Measurements from ENCODE around the gene EPS8.

Gene EPS8

GRCh38 chr12:15712823-15713660 lies 76.1 kb downstream of the EPS8 start:
- DNase-seq: no peak

GRCh38 chr12:15712160-15712559 lies 77.0 kb downstream of the EPS8 start:
- no peak for DNase-seq

DNA sequence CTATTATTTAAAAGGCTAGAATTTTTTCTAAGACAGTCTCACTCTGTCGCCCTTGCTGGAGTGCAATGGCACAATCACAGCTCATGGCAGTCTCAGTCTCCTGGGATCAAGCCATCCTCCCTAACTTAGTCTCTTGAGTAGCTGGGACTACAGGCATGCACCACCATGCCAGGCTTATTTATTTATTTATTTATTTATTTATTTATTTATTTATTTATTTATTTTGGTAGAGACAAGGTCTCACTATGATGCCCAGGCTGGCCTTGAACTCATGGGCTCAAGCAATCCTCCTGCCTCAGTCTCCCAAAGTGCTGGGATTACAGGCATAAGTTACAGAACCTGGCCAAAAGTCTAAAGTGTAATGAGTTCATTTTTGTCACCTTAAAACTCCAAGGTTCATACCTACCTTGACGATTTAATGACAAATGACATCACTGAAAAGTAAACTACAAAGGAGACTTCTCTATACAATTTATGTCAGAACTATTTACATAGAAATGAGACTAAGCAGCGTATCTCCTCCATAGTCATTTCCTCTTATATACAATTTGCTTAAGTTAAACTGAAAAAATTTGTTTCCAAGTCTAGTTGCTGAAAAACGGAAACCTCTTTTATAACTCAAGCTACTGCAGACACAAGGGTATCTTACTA lies 78.2 kb downstream of the EPS8 start:
- DNase-seq: no peak

DNA sequence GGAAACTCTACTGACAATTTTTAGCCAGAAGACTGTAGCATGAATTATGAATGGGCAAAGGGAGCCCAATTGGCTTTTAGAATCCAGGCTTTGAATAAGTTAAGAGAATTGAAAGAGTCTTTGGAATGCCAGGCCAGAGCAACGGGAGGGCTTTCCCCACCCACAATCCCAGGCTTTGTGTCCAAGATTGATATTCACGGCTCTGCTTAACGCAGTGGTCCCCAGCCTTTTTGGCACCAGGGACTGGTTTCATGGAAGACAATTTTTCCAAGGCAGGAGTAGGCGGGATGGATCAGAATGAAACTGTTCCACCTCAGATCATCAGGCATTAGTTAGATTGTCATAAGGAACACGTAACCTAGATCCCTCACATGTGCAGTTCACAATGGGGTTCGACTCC lies 79.6 kb downstream of the EPS8 start:
- no peak for DNase-seq

GRCh38 chr12:15708396-15709076 lies 80.7 kb downstream of the EPS8 start:
- DNase-seq: no peak

DNA sequence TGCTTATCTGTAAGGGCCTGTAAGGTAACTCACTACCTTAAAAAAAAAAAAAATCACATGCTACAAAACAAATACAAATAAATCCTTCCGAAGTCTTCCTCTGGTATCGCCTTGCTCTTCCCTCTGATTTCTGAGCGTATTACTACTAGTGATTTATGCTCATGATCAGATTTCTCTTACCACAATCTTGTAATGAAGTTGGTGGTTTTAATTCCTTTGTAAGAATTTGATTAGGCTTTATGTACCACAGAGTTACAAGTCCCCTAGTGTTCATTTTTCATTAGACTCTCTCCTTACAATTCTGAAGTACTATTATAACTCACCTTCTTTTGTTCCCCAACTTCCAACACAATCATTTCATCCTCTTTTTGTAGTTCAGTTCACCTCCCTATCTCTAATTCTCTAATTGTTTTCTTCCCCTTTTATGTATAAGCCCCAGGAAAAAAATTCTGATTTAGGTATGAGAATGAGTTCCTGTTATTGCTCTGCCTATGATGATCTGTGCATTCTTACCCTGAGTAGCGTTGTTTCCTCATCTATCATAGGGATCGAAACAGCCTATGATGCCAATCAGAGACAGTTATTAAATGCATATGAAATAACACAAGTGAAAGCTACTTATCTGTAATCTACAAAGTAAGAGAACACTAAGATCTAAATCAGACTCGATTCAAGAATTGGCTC lies 81.5 kb downstream of the EPS8 start:
- DNase-seq: no peak

- DNase-seq: no peak
Measured at GRCh38 chr12:15706010-15706676, 83.0 kb downstream of the EPS8 start.

DNA sequence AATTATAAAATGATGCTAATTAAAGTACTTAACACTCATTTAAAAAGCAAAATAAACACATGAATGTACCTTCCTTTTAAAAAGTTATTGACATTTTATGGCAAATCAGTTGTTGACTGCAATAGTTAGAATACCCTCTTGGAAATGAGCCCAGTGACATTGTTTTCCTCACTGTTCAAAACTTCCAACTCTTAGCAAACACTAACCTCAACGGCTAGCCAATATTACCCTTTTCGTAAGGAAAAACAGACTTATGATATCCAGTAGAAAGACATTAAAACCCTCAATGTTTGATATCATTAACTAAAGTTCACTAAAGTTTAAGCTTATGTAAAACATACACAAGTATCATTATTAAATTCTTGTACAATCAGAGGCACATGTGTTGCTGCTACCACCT lies 83.6 kb downstream of the EPS8 start:
- DNase-seq: no peak

DNA sequence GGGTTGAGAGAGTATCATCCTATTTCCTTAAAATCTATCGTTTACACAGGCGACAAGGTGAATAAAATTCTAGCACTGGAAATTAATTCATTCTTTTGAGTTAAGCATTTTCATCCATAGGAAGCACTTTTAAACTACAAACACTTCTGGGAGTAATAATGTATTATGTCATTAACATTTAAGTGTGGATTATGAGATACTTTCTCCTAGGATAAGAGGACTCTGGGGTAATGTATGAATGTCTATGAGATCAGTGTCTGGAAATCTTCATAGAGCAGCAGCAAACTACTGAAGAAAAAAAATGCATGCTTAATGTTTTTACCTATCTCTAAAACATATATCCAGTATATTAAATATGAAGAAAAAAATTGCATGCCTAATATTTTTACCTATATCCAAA lies 86.9 kb downstream of the EPS8 start:
- DNase-seq: no peak

GRCh38 chr12:15701631-15702156 lies 87.5 kb downstream of the EPS8 start:
- DNase-seq: no peak

DNA sequence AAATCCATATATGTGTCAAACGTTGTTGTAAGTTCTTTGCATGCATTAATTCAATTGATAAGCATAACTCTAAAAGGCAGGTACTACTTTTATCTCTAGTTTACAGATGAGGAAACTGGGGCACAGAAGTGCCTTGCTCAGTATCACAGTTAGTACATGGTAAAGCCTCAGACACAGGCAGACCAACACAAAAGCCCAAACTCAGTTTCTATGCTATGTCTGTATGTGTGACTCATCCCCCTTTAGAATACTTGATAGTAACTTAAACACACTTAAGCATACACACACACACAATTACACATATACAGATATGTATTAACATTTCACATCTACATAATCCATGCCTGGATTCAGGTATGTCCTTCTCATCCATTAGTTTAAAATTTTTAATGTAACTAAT lies 88.0 kb downstream of the EPS8 start:
- no peak for DNase-seq

- DNase-seq: no peak
Measured at GRCh38 chr12:15700595-15700994, 88.6 kb downstream of the EPS8 start.

GRCh38 chr12:15699886-15700285 lies 89.3 kb downstream of the EPS8 start:
- no peak for DNase-seq

- no peak for DNase-seq
Measured at GRCh38 chr12:15698377-15698871, 90.8 kb downstream of the EPS8 start.

DNA sequence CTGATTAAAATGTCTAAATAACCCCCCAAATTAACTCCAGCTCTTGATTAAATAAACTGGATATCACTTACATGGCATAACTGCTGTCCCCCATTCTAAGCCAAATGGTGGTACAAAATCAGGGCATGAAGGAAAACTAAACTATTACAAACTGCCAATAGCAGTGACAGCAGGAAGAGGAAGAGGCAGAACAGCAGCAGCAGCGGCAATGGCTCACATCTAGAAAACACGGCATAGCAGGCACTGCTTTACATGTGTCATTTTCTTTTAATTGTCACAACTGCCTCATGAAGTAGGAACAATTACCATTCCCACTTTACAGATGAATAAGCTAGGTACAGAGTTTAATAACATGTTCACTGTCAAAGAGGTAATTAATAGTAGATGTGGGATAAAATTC lies 92.0 kb downstream of the EPS8 start:
- DNase-seq: no peak

DNA sequence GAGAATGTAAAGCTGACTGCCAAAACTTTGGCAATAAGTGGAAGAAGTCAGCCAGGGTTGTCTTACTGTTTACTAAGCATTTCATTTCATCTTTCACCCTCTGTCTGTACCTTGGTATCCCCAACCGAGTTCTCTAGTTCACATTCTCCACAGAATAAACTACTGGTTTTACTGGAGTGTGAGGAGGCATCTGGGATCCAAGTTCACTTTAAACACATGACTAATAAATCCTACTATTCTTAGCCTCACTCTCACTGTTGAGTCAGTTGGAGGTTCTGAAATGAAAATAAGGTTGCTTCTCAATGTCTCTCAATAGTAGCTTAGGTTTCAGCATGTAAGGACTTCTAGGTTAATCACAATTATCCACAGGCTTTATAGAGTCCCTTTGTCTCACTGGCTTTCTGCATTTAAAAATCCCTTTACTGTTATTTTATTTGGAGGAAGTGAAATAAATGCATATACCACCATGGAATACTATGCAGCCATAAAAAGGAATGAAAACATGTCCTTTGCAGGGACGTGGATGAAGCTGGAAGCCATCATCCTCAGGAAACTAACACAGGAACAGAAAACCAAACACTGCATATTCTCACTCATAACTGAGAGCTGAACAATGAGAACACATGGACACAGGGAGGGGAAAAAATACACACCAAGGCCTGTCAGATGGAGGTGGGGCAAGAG lies 95.8 kb downstream of the EPS8 start:
- no peak for DNase-seq

DNA sequence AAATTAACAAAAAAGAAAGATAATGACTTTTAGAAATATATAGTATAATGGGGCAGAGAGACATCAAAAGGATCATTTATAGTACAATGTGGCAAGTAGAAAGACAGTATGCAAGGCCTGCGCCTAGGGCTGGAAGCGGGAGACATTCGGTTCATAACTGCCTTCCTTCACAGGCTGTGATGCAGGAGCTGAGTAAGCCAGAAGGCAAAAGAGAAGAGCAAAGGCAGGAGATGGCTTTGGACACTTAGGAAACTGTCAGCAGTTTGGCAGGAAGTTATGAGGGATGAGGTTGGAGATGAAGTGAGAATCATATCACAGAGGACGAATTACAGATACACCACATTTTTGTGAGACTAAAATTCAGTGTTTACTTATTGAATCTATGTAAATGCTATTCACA lies 97.8 kb downstream of the EPS8 start:
- no peak for DNase-seq

DNA sequence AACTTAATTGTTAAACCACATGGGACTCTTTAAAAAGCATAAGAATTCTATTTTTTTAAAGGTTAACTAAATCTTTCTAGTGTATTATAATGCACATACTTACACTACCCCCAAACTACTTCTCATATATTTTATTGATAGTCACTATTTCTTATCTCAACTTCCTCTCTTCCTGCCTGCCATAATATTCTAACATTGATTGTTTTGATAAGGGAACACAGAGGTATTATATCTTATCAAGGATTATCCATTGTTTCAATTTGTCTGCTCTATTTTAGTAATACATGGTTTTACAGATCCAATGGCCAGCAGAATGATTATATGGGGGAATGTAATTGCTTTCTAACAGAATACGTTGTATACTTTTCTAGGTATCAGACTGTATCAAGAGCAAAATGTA lies 98.9 kb downstream of the EPS8 start:
- no peak for DNase-seq

DNA sequence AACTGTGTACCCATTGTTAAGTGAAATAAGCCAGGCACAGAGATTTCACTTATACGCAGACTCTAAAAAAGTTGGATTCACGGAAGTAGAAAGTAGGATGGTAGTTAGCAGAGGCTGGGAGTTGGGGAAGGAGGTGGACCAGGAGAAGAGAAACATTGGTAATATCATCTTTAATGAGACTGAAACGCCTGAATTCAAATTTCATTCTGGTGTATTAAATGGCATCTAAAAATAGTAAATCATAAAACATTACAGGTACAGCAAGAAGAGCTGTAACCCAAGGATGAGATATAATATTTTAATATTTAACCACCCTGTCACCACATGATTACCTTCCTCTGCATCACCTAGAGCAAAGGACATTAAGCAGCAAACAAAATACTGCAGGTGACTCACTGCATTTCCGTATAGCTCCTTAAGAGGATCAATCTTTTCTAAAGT lies 99.4 kb downstream of the EPS8 start:
- DNase-seq: no peak

GRCh38 chr12:15688838-15689625 lies 100.2 kb downstream of the EPS8 start:
- no peak for DNase-seq

DNA sequence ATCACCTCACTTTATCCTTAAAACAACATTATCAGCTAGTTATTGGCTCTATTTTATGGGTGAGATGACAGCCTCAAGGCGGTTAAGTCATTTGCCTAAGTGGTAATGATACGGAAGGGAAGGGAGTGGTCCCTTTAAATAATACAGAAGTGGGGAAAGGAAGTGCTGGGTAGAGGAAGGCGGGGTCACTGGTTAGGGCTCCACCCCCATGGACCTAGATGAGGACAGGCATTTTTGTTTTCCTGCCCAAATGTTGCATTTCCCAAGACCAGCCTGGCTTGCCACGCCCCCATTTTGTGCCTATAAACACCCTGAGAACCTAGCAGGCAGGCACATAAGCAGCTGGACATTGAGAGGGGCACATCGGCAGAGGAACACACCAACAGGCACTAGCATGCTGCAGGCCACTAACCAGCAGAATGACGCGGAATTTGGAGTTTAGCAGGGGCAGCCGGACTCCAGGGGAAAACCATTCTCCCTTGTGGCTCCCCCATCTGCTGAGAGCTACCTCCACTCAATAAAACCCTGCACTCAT lies 100.9 kb downstream of the EPS8 start:
- DNase-seq: no peak

All from 8988T (cell line).